Measurements from ENCODE around the gene SYT5. TPM values are rescaled to one million over a fixed set of nuclear protein-coding genes. Genes with fewer than 3 reads are reported as not detected.
"Not testable (repeated sequence)": the region's sequence is repeated elsewhere in the genome, so short reads cannot be mapped to it uniquely, and the experiment has no call there.

The SYT5 gene
- total and polyA plus RNA-seq, 2 donors (not counting 1 experiment from before 2014, with no cell fraction given): 0.27 to 0.94 TPM

DNA sequence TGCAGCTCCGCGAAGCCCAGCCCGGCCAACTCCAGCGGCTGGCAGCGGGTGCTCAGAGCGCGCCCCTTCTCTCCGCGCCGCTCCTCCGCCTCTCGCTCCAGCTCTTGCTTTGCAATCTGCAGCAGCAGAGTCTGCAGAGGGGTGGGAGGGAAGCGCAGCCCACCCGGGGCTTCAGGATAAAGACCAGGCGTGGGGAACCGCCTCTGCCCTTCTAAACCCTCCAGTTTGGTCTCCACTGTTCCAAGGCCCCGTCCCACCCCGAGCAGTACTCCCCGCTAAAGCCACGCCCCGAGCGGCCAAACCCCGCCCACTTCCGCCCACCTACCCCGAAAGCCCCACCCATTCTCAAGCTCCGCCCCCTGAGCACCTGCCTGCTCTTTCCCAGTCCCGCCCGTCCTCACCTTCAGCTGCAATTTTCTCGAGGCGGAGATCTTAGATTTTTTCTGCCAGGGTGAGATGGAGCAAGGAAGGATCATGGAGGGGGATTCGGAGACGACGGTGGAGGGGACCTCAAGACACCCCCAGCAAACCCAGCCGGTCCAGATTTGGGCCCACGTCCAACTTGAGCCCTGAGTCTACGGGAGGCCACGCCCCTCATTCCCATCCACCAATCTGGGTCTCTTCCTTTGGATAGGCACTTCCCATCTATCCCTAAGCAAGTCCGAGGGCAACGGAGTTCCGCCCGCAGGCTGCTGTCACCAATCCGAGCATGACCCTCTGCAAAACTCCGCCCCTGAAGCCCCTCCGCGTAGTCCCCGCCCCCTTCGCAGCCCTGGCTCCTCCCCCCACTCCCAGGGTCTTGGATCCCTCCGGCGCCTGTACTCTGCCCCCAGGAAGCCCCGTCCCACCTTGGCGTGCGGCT is 23.7 kb downstream of the SYT5 start:
- WGBS (ENCODE audit: insufficient coverage): 12% methylated on average over 40 of the region's 52 CpGs
- intact Hi-C loops (cut with micrococcal nuclease): no loop called here
- POLR2A ChIA-PET: no interaction called here
- CTCF ChIA-PET: no interaction called here
- H3K9ac ChIP-seq (ENCODE audit: low read length): no peak overlapping the region
- H3K4me3 ChIP-seq (ENCODE audit: control extremely low read depth in 1 of 5, extremely low read depth in 1 of 5, insufficient read depth in 1 of 5, low read depth in 2 of 5, low read length in 4 of 5): no peak overlapping the region
- H4K20me1 ChIP-seq (ENCODE audit: control insufficient read depth, insufficient read depth, low read length, poor library complexity, severe bottlenecking): no peaks in the 10 kb centered on the region
- peak overlapping the region; percentile 27 for H2AFZ ChIP-seq (ENCODE audit: insufficient read depth, low read depth, low read length, poor library complexity, severe bottlenecking)
- Mint-ChIP-seq H3K27ac (no peak overlapping the region), H3K27me3 (peaks cover 39% of the 10 kb centered on the region), H3K9me3 (ENCODE audit: insufficient read depth) (peaks cover 5% of the 10 kb centered on the region), H3K4me1 (peaks cover 22% of the 10 kb centered on the region), H3K4me3 (peak overlapping the region; percentile 24)
- H3K27ac ChIP-seq (ENCODE audit: low read length in 2 of 2): no peak overlapping the region
- no peaks in the 10 kb centered on the region for H3K36me3 ChIP-seq (replicated peaks in 1 of 2; ENCODE audit: control extremely low read depth in 1 of 2, control insufficient read depth in 1 of 2, extremely low read depth in 1 of 2, insufficient read depth in 2 of 2, low read length in 1 of 2)
- ATAC-seq (ENCODE audit: low read depth) (no peak), DNase-seq (peak; percentile 46)
- peaks cover 0 to 59% (median 21%) of the 10 kb centered on the region in 4 experiments for H3K27me3 ChIP-seq (replicated peaks in 1 of 4; ENCODE audit: control extremely low read depth in 1 of 4, control insufficient read depth in 3 of 4, insufficient read depth in 4 of 4, low read length in 3 of 4)
- peak overlapping the region; percentile 45 for H3K4me2 ChIP-seq (replicated peaks; ENCODE audit: low read depth, low read length, poor library complexity, severe bottlenecking)
- no peaks in the 10 kb centered on the region for H3K79me2 ChIP-seq (ENCODE audit: control insufficient read depth, insufficient read depth, low read length)
- H3K9me3 ChIP-seq (ENCODE audit: control extremely low read depth in 1 of 3, control insufficient read depth in 2 of 3, insufficient read depth in 1 of 3, low read length in 2 of 3): peaks cover 0 to 59% (median 7%) of the 10 kb centered on the region in 3 donors
- no peak for TF ChIP-seq EZH2 (IDR thresholded peaks at IDR 0.05; ENCODE audit: borderline replicate concordance, insufficient read depth, low read depth, low read length, poor library complexity, severe bottlenecking)
- TF ChIP-seq, protein P1, sequence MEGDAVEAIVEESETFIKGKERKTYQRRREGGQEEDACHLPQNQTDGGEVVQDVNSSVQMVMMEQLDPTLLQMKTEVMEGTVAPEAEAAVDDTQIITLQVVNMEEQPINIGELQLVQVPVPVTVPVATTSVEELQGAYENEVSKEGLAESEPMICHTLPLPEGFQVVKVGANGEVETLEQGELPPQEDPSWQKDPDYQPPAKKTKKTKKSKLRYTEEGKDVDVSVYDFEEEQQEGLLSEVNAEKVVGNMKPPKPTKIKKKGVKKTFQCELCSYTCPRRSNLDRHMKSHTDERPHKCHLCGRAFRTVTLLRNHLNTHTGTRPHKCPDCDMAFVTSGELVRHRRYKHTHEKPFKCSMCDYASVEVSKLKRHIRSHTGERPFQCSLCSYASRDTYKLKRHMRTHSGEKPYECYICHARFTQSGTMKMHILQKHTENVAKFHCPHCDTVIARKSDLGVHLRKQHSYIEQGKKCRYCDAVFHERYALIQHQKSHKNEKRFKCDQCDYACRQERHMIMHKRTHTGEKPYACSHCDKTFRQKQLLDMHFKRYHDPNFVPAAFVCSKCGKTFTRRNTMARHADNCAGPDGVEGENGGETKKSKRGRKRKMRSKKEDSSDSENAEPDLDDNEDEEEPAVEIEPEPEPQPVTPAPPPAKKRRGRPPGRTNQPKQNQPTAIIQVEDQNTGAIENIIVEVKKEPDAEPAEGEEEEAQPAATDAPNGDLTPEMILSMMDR (IDR thresholded peaks at IDR 0.05): no peak
- H3K4me1 ChIP-seq (ENCODE audit: control insufficient read depth in 2 of 2, insufficient read depth in 2 of 2, low read length in 2 of 2): peaks cover 14 to 19% of the 10 kb centered on the region in 2 donors

DNA sequence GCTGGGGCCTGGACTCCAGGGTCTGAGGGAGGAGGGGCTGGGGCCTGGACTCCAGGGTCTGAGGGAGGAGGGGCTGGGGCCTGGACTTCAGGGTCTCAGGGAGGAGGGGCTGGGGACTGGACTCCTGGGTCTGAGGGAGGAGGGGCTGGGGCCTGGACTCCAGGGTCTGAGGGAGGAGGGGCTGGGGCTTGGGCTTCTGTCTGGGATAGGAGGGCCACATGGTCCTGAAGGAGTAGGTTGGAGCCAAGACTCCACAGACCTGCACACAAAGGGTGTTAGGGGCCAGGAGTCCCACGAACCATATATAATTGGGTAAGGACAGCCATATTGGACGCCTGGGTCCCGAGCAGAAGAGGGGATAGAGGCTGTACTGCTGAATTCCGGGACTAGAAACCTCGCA is 24.3 kb downstream of the SYT5 start:
- Histone ChIP-seq H2AFZ (ENCODE audit: insufficient read depth, low read depth, low read length, poor library complexity, severe bottlenecking) (peak overlapping the region; percentile 27), H3K9me3 (ENCODE audit: control extremely low read depth in 1 of 3, control insufficient read depth in 2 of 3, insufficient read depth in 1 of 3, low read length in 2 of 3) (peaks cover 0 to 54% (median 3%) of the 10 kb centered on the region in 3 donors), H3K27me3 (replicated peaks in 1 of 4; ENCODE audit: control extremely low read depth in 1 of 4, control insufficient read depth in 3 of 4, insufficient read depth in 4 of 4, low read length in 3 of 4) (peaks cover 0 to 52% (median 18%) of the 10 kb centered on the region in 4 experiments), H3K4me2 (replicated peaks; ENCODE audit: low read depth, low read length, poor library complexity, severe bottlenecking) (peak overlapping the region; percentile 45), H3K4me1 (ENCODE audit: control insufficient read depth in 2 of 2, insufficient read depth in 2 of 2, low read length in 2 of 2) (peaks cover 14 to 16% of the 10 kb centered on the region in 2 donors)
- H3K9me3 Mint-ChIP-seq (ENCODE audit: insufficient read depth); H3K36me3 ChIP-seq (replicated peaks in 1 of 2; ENCODE audit: control extremely low read depth in 1 of 2, control insufficient read depth in 1 of 2, extremely low read depth in 1 of 2, insufficient read depth in 2 of 2, low read length in 1 of 2); DNase-seq; H4K20me1 ChIP-seq (ENCODE audit: control insufficient read depth, insufficient read depth, low read length, poor library complexity, severe bottlenecking); H3K27ac ChIP-seq (ENCODE audit: low read length in 2 of 2); H3K9ac ChIP-seq (ENCODE audit: low read length); CTCF ChIA-PET; intact Hi-C loops (cut with micrococcal nuclease); POLR2A ChIA-PET; H3K4me3 Mint-ChIP-seq; ATAC-seq (ENCODE audit: low read depth); H3K27ac Mint-ChIP-seq; H3K79me2 ChIP-seq (ENCODE audit: control insufficient read depth, insufficient read depth, low read length); H3K4me3 ChIP-seq (ENCODE audit: control extremely low read depth in 1 of 5, extremely low read depth in 1 of 5, insufficient read depth in 1 of 5, low read depth in 2 of 5, low read length in 4 of 5): not testable (repeated sequence)
- H3K27me3 Mint-ChIP-seq: peaks cover 41% of the 10 kb centered on the region
- H3K4me1 Mint-ChIP-seq: peaks cover 22% of the 10 kb centered on the region
- 17% methylated on average over 5 of the region's 5 CpGs for WGBS (ENCODE audit: insufficient coverage)

Measured in B cell (primary cell).